Heart left ventricle (tissue), 16 donors: ENCODE results near the gene RNF121. TPM values are rescaled to one million over a fixed set of nuclear protein-coding genes. Genes with fewer than 3 reads are reported as not detected.

Experiments used
- ATAC-seq, 4 donors: fragments of 200-7000 bp; cut with Tn5 transposase; one replicate each; pipeline ENCODE4 v1.9.1; 2020 to 2022; ENCODE audit warnings: moderate library complexity in 4 of 4, mild to moderate bottlenecking in 3 of 4, moderate number of reproducible peaks in 1 of 4
- DNase-seq, 5 donors: peaks; one replicate each; pipeline ENCODE4 v3.0.0-alpha.2; 2020
- H3K27ac ChIP-seq, 12 donors: fragments of 200-600 bp; sonication (generic) in 4 of 12; one replicate each; pipeline versions ENCODE4 v1.5.0 to v1.8.0; 2016 to 2022; ENCODE audit warnings: mild to moderate bottlenecking in 2 of 12
- H3K27me3 ChIP-seq, 9 donors: fragments of 200-600 bp; sonication (generic) in 2 of 9; one replicate each; pipeline versions ENCODE4 v1.5.1 to v1.8.0; 2016 to 2022; ENCODE audit warnings: mild to moderate bottlenecking in 3 of 9
- H3K36me3 ChIP-seq, 9 donors: fragments of 200-600 bp; sonication (generic) in 2 of 9; one replicate each; pipeline versions ENCODE4 v1.5.0 to v1.8.0; 2018 to 2022; ENCODE audit warnings: mild to moderate bottlenecking in 2 of 9
- H3K4me1 ChIP-seq, 12 donors: fragments of 200-600 bp; sonication (generic) in 4 of 12; one replicate each; pipeline versions ENCODE4 v1.5.0 to v1.8.0; 2016 to 2022; ENCODE audit warnings: mild to moderate bottlenecking in 3 of 12
- H3K4me3 ChIP-seq, 12 donors: fragments of 200-600 bp; sonication (generic) in 4 of 12; one replicate each; pipeline versions ENCODE4 v1.5.0 to v1.8.0; 2017 to 2022; ENCODE audit warnings: mild to moderate bottlenecking in 9 of 12, moderate library complexity in 4 of 12
- H3K9me3 ChIP-seq, 12 donors: fragments of 200-600 bp; sonication (generic) in 4 of 12; one replicate each; pipeline versions ENCODE4 v1.5.0 to v1.8.0; 2016 to 2022; ENCODE audit warnings: mild to moderate bottlenecking in 1 of 12
- CTCF ChIP-seq, 12 donors: fragments of 200-600 bp; sonication (generic) in 4 of 12; IDR thresholded peaks; one replicate each; pipeline versions ENCODE4 v1.5.0 to v1.8.0; 2018 to 2022; ENCODE audit warnings: antibody characterized with exemption in 12 of 12, mild to moderate bottlenecking in 5 of 12
- POLR2A ChIP-seq, 2 donors: fragments of 450-650 bp; IDR thresholded peaks; one replicate each; pipeline ENCODE4 v1.6.1; 2017; ENCODE audit warnings: antibody characterized with exemption in 2 of 2, mild to moderate bottlenecking in 2 of 2, moderate library complexity in 2 of 2
- WGBS, 4 donors: extraction: QIAGEN DNeasy Blood & Tissue Kit in 2 of 4; methylation state at CpG; one replicate each; pipeline versions ENCODE4 v1.1.5 to v1.1.7; 2013 to 2018; 5-methylcytosine and 5-hydroxymethylcytosine counted together
- intact Hi-C, 10 donors: fragments of 100-400 bp; cut with DNase I; formaldehyde crosslinking; loops; one replicate each; pipeline versions ENCODE4 v1.11.1 to v1.14.2; 2022
- polyA plus RNA-seq, 2 donors: library from polyadenylated mRNA; stranded (reverse); fragments of 200-250 nt; gene quantifications; one replicate each; pipeline ENCODE4 v1.2.3, GENCODE V29; 2013
- total RNA-seq, 9 donors: library from RNA; depleted of rRNA in 2 of 9; stranded (reverse); fragments of >200 nt in 2 of 9; fragmentation: NEBNext Ultra II Directional in 3 of 9; extraction: Animal tissue kit (Norgen Biotek cat#: 25700) in 3 of 9; gene quantifications; one replicate each; pipeline versions ENCODE4 v1.1.0 to v1.2.4, GENCODE V29; 2016 to 2023
- donor health status: ischemic (EF 13 %, LVEDD 7.1; RV severe dilation, severe dysfunction).
- donor health status: healthy with polysubstance abuse.
- donor health status: DM: no; HTN: yes; CAD: no.
- donor health status: DM: no; HTN: no; CAD: no.
- donor health status: ischemic (EF 25% LVEDD 6.9; RV normal size, moderate dysfunction).
- donor health status: ischemic (EF 25% LVEDD 5.7; RV mildly dilated, moderate dysfunction).
- donor health status: healthy.
- donor health status: DM: yes; HTN: yes; CAD: no.
- donor health status: ischemic (EF 35%, LVEDD 5.7; RV mildly dilated, moderate dysfunction).
- donor health status: nonischemic (EF 11% LVEDD 7.7; RV severe dilation, severe dysfunction).
- donor health status: DM: yes; HTN: yes; CAD: no.
- donor health status: PGD.
- donor health status: ischemic (EF 29% LVEDD 5.4; RV normal size, mild dysfunction).
- donor health status: nonischemic (EF 23%, LVEDD 6.1; RV moderate dilation, normal function).

The RNF121 gene
- total and polyA plus RNA-seq, 11 donors, result 8.0 to 45.3 (median 22.0) TPM

DNA sequence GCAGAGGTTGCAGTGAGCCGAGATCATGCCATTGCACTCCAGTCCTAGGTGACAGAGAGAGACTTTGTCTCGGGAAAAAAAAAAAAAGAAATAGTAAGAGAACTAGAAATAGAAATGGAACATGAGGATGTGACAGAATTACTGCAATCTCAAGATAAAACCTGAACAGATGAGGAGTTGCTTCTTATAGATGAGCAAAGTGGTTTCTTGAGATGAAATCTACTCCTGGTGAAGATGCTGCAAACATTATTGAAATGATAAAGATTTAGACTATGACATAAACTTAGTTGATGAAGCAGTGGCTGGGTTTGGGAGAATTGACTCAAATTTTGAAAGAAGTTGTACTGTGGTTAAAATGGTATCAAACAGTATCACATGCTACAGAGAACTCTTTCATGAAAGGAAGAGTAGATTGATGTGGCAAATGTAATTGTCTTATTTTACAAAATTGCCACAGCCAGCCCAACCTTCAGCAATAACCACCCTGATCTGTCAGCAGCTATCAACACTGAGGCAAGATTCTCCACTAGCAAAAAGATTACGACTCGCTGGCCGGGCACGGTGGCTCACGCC is 14.1 kb upstream of the RNF121 start:
- intact Hi-C loops, result no loop called here
- no peaks in the 10 kb centered on the region for H3K9me3 ChIP-seq
- no peaks in the 10 kb centered on the region for H3K4me1 ChIP-seq
- H3K27me3 ChIP-seq, result no peaks in the 10 kb centered on the region
- ATAC-seq (no peak), DNase-seq (no peak)
- H3K4me3 ChIP-seq, result no peak overlapping the region
- peaks cover 0 to 68% (median 54%) of the 10 kb centered on the region in 9 donors for H3K36me3 ChIP-seq
- H3K27ac ChIP-seq, result no peak overlapping the region
- 94 to 97% (median 95%) methylated on average over 7 of the region's 7 CpGs for WGBS, 4 donors
- TF ChIP-seq POLR2A (IDR thresholded peaks at IDR 0.05) (no peak), CTCF (IDR thresholded peaks at IDR 0.05) (no peak)

- DNase-seq, result no peak
- H3K4me3 ChIP-seq, result no peak overlapping the region
- no peaks in the 10 kb centered on the region for H3K4me1 ChIP-seq
- WGBS, 4 donors, result 88 to 92% (median 91%) methylated on average over 9 of the region's 9 CpGs
- H3K36me3 ChIP-seq, result peaks cover 0 to 65% (median 53%) of the 10 kb centered on the region in 9 donors
- H3K27ac ChIP-seq, result no peak overlapping the region
- TF ChIP-seq CTCF (IDR thresholded peaks at IDR 0.05) (no peak), POLR2A (IDR thresholded peaks at IDR 0.05) (no peak)
- H3K9me3 ChIP-seq, result no peaks in the 10 kb centered on the region
- H3K27me3 ChIP-seq, result no peaks in the 10 kb centered on the region
- no peak for ATAC-seq
- intact Hi-C loops, result no loop called here
Measured at GRCh38 chr11:71917646-71918140, 11.2 kb upstream of the RNF121 start.

- Histone ChIP-seq H3K27ac (peak within 1 kb of the TSS; percentile 83 to 97 (median 88)), H3K36me3 (peaks cover 0 to 14% (median 0%) of the 10 kb centered on the region in 9 donors), H3K4me3 (peak within 1 kb of the TSS; percentile 67 to 93 (median 82)), H3K27me3 (no peaks in the 10 kb centered on the region), H3K9me3 (no peaks in the 10 kb centered on the region), H3K4me1 (peaks cover 4 to 44% (median 27%) of the 10 kb centered on the region in 12 donors)
- intact Hi-C loops, result loop anchor here in 1 of 10 donors (5.0 kb wide), 1 partner anchor 174 kb away; the partner anchor contains the start of gene LAMTOR1
- WGBS, 4 donors, result 0 to 1% (median 1%) methylated on average over 40 of the region's 40 CpGs
- TF ChIP-seq POLR2A (IDR thresholded peaks at IDR 0.05) (peak in 1 of 2 donors; percentile 10), CTCF (IDR thresholded peaks at IDR 0.05) (no peak)
- peak; percentile 55 to 83 (median 64) for DNase-seq
- ATAC-seq, result peak; percentile 93 to 95 (median 94)
Measured at GRCh38 chr11:71927820-71928736, 768 bp upstream of the RNF121 start, which contains the start of gene XNDC1N. Gene XNDC1N, minus strand, starts transcription at chr11:71928594. Its CDS starts 5,241 bp downstream, at chr11:71923353.

DNA sequence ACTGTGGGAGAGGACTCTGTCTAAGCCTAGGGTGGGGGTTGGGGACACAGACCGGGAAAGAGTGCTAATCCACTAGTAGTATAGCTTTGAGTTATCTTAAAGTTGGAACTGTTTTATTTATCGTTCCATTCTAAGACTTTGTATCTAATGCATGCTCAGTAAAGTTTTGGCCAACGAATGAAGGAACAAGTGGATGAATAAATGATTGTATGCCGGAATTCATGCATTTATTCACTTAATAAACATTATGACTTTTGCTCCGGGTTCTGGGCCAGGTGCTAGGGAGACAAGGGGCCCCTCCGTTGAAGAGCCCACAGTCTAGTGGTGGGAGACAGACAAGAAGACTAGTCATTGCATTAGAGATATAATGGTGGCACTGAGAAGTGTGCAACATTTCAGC is 645 bp downstream of the RNF121 start:
- Histone ChIP-seq H3K27me3 (no peaks in the 10 kb centered on the region), H3K4me1 (peaks cover 4 to 58% (median 33%) of the 10 kb centered on the region in 12 donors), H3K36me3 (peaks cover 0 to 13% (median 0%) of the 10 kb centered on the region in 9 donors), H3K27ac (peak overlapping the region in 9 of 12 donors; percentile 83 to 97 (median 89)), H3K9me3 (no peaks in the 10 kb centered on the region), H3K4me3 (peak overlapping the region; percentile 67 to 93 (median 82))
- DNase-seq (no peak), ATAC-seq (peak in 1 of 4 donors; percentile 1)
- intact Hi-C loops, result loop anchor here in 1 of 10 donors (5.0 kb wide), 1 partner anchor 173 kb away; the partner anchor contains the start of gene LAMTOR1
- 5 to 10% (median 7%) methylated on average over 6 of the region's 6 CpGs for WGBS, 4 donors
- TF ChIP-seq POLR2A (IDR thresholded peaks at IDR 0.05), result no peak
- TF ChIP-seq CTCF (IDR thresholded peaks at IDR 0.05), result no peak
